Uterus (tissue), 2 donors: Measurements from ENCODE around the gene VIP.

Experiments
- CTCF ChIP-seq, 4 experiments: fragments of 200-600 bp in 2 of 4; fragments of 450-650 bp in 2 of 4; sonication (generic) in 2 of 4; IDR thresholded peaks; one replicate each; pipeline ENCODE4 v1.5.1; 2016 to 2019; ENCODE audit warnings: antibody characterized with exemption in 4 of 4, mild to moderate bottlenecking in 2 of 4, moderate library complexity in 1 of 4
- POLR2A ChIP-seq, 2 donors: fragments of 450-650 bp; IDR thresholded peaks; one replicate each; pipeline ENCODE4 v1.6.1; 2016; ENCODE audit warnings: antibody characterized with exemption in 2 of 2, mild to moderate bottlenecking in 1 of 2, moderate library complexity in 1 of 2

- TF ChIP-seq CTCF (IDR thresholded peaks at IDR 0.05) = no peak
- no peak for TF ChIP-seq POLR2A (IDR thresholded peaks at IDR 0.05)
These were observed 1.3 kb upstream of the VIP start for GRCh38 chr6:152749336-152749735.
